Neuronal stem cell (in vitro differentiated cells): ENCODE data around the gene GJB1. TPM values are rescaled to one million over a fixed set of nuclear protein-coding genes. Genes with fewer than 3 reads are reported as not detected.

Experiments
- DNase-seq: peaks from one replicate; pipeline ENCODE4 v3.0.0-alpha.2; 2013; ENCODE audit warnings: low spot score
- H2AFZ ChIP-seq: one replicate; pipeline ENCODE4 v1.6.1; 2013; ENCODE audit warnings: mild to moderate bottlenecking, low read length, inconsistent platforms
- H2AK5ac ChIP-seq: 2 replicates; pipeline ENCODE4 v1.6.1; 2013; ENCODE audit warnings: low read depth, mild to moderate bottlenecking, inconsistent platforms, low read length, moderate library complexity, mixed read lengths
- H2BK120ac ChIP-seq: 2 replicates; pipeline ENCODE4 v1.6.1; 2013; ENCODE audit warnings: low read depth, mild to moderate bottlenecking, inconsistent platforms, low read length, moderate library complexity, mixed read lengths
- H2BK12ac ChIP-seq: one replicate; pipeline ENCODE4 v1.6.1; 2013; ENCODE audit warnings: low read length, inconsistent platforms
- H2BK15ac ChIP-seq: 2 replicates; pipeline ENCODE4 v1.6.1; 2013; ENCODE audit warnings: mild to moderate bottlenecking, low read length, inconsistent platforms, mixed read lengths
- H2BK5ac ChIP-seq: one replicate; pipeline ENCODE4 v1.6.1; 2013; ENCODE audit warnings: inconsistent platforms, mild to moderate bottlenecking, low read length, moderate library complexity
- H3K14ac ChIP-seq: one replicate; pipeline ENCODE4 v1.6.1; 2013; ENCODE audit warnings: low read length, inconsistent platforms
- H3K18ac ChIP-seq: 2 replicates; pipeline ENCODE4 v1.6.1; 2013; ENCODE audit warnings: low read length, inconsistent platforms
- H3K23ac ChIP-seq: 2 replicates; pipeline ENCODE4 v1.6.1; 2013; ENCODE audit warnings: low read depth, mild to moderate bottlenecking, mixed read lengths, low read length, inconsistent platforms; ENCODE audit not compliant: poor library complexity
- H3K27ac ChIP-seq: replicated peaks from 3 replicates; pipeline ENCODE4 v1.5.1; 2013; ENCODE audit warnings: low read length, inconsistent platforms
- H3K27me3 ChIP-seq, 3 experiments: 2 replicates each; pipeline ENCODE4 v1.6.1; 2013; ENCODE audit warnings: low read length in 3 of 3, mild to moderate bottlenecking in 2 of 3, inconsistent platforms in 1 of 3, low read depth in 1 of 3, mixed read lengths in 1 of 3, moderate library complexity in 1 of 3; ENCODE audit not compliant: control insufficient read depth in 3 of 3, insufficient read depth in 3 of 3
- H3K36me3 ChIP-seq, 2 donors: replicated peaks in 1 of 2; 2 replicates each; pipeline ENCODE4 v1.6.1; 2013; ENCODE audit warnings: low read length in 2 of 2; ENCODE audit not compliant: control insufficient read depth in 2 of 2, insufficient read depth in 2 of 2
- H3K4ac ChIP-seq: 2 replicates; pipeline ENCODE4 v1.6.1; 2013; ENCODE audit warnings: inconsistent platforms, mild to moderate bottlenecking, low read length, moderate library complexity
- H3K4me1 ChIP-seq, 2 donors: 1 replicate in 1 of 2; 2 replicates in 1 of 2; pipeline ENCODE4 v1.6.1; 2013; ENCODE audit warnings: low read length in 2 of 2, low read depth in 1 of 2; ENCODE audit not compliant: control insufficient read depth in 2 of 2, insufficient read depth in 1 of 2
- H3K4me2 ChIP-seq: one replicate; pipeline ENCODE4 v1.6.1; 2013; ENCODE audit warnings: mild to moderate bottlenecking, low read length, inconsistent platforms; ENCODE audit not compliant: insufficient read depth, poor library complexity, severe bottlenecking
- H3K4me3 ChIP-seq, 2 donors: 2 replicates each; pipeline ENCODE4 v1.5.1; 2013; ENCODE audit warnings: low read length in 2 of 2, mild to moderate bottlenecking in 2 of 2, inconsistent platforms in 1 of 2, moderate library complexity in 1 of 2
- H3K79me1 ChIP-seq: one replicate; pipeline ENCODE4 v1.6.1; 2013; ENCODE audit warnings: low read depth, mild to moderate bottlenecking, inconsistent platforms, low read length, moderate library complexity
- H3K9ac ChIP-seq: one replicate; pipeline ENCODE4 v1.6.1; 2013; ENCODE audit warnings: mild to moderate bottlenecking, low read depth, low read length, inconsistent platforms; ENCODE audit not compliant: poor library complexity
- H3K9me3 ChIP-seq, 2 donors: replicated peaks in 1 of 2; 2 replicates each; pipeline versions ENCODE3 to v1.6.1; 2013; ENCODE audit warnings: low read length in 2 of 2, mild to moderate bottlenecking in 2 of 2, inconsistent platforms in 1 of 2, low read depth in 1 of 2, mixed read lengths in 1 of 2, moderate library complexity in 1 of 2; ENCODE audit not compliant: control insufficient read depth in 2 of 2, insufficient read depth in 1 of 2
- H4K8ac ChIP-seq: one replicate; pipeline ENCODE4 v1.6.1; 2013; ENCODE audit warnings: low read depth, mild to moderate bottlenecking, inconsistent platforms, low read length, moderate library complexity
- H4K91ac ChIP-seq: one replicate; pipeline ENCODE4 v1.6.1; 2013; ENCODE audit warnings: low read length, low read depth, mild to moderate bottlenecking, inconsistent platforms; ENCODE audit not compliant: poor library complexity
- WGBS, 2 donors: extraction: QIAGEN DNeasy Blood & Tissue Kit; methylation state at CpG; one replicate each; pipeline ENCODE4 v1.1.7; 2013; ENCODE audit warnings: missing lambda C conversion rate in 2 of 2, mixed read lengths in 1 of 2; ENCODE audit not compliant: insufficient read length in 2 of 2, insufficient replicate concordance in 1 of 2; ENCODE audit errors: extremely low coverage in 2 of 2; 5-methylcytosine and 5-hydroxymethylcytosine counted together
- polyA plus RNA-seq, 2 experiments: library from polyadenylated mRNA; stranded (reverse); fragments of 200-250 nt; gene quantifications; one replicate each; pipeline ENCODE4 v1.2.3, GENCODE V29; 2013

The GJB1 gene
- 0.01 TPM for polyA plus RNA-seq (2013, experiment 1 of 2)
- polyA plus RNA-seq (2013, experiment 2 of 2) = not detected

DNA sequence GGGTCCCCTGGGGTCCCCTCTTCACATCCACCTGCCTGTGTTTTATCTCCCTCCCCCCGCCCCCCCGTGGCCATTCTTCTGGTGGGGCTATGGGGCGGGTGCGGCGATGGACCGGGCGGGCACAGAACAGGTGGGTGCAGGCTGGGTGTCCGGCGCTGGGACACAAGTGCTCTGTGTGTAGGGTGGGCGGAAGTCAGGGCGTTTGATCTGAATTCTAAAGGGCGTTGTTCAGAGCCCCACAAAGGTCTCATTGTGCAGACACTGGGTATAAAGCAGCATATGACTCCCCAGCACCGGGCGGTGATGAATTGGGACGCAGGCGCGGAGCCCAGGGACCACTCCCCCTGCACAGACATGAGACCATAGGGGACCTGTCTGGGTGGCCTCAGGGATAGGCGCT lies at the start of gene GJB1:
TSS of gene GJB1 (plus strand) at position 296 of the 400 bp plus-strand sequence. CDS start 484 bp downstream, outside the sequence.
- no CpG with 5 or more reads among the region's 18 CpGs for WGBS, 2 donors
- peak within 1 kb of the TSS; percentile 48 for H3K18ac ChIP-seq
- peak within 1 kb of the TSS; percentile 50 for H2AFZ ChIP-seq
- no peak within 1 kb of the TSS for H3K4me2 ChIP-seq
- no peak within 1 kb of the TSS for H3K4ac ChIP-seq
- no peaks in the 10 kb centered on the region for H3K36me3 ChIP-seq
- H4K8ac ChIP-seq = peak within 1 kb of the TSS; percentile 6
- H2AK5ac ChIP-seq = peak within 1 kb of the TSS; percentile 46
- no peak within 1 kb of the TSS for H2BK5ac ChIP-seq
- peak within 1 kb of the TSS; percentile 73 for H2BK12ac ChIP-seq
- H3K27me3 ChIP-seq = no peaks in the 10 kb centered on the region
- peaks cover 4 to 11% of the 10 kb centered on the region in 2 donors for H3K4me1 ChIP-seq
- no peak within 1 kb of the TSS for H3K27ac ChIP-seq
- H3K9ac ChIP-seq = no peak within 1 kb of the TSS
- H3K14ac ChIP-seq = no peak within 1 kb of the TSS
- H2BK120ac ChIP-seq = no peak within 1 kb of the TSS
- H3K79me1 ChIP-seq = no peaks in the 10 kb centered on the region
- H3K9me3 ChIP-seq = no peaks in the 10 kb centered on the region
- no peak within 1 kb of the TSS for H3K4me3 ChIP-seq
- no peak for DNase-seq
- no peak within 1 kb of the TSS for H3K23ac ChIP-seq
- H4K91ac ChIP-seq = no peak within 1 kb of the TSS
- H2BK15ac ChIP-seq = no peak within 1 kb of the TSS

- H3K4me3 ChIP-seq = no peak overlapping the region
- H3K18ac ChIP-seq = no peak overlapping the region
- no peak overlapping the region for H2AFZ ChIP-seq
- H2BK15ac ChIP-seq = no peak overlapping the region
- no peak overlapping the region for H3K27ac ChIP-seq
- H2BK12ac ChIP-seq = no peak overlapping the region
- H3K4ac ChIP-seq = no peak overlapping the region
- H3K4me2 ChIP-seq = no peak overlapping the region
- H3K36me3 ChIP-seq = peaks cover 0 to 3% of the 10 kb centered on the region in 2 donors
- no peak overlapping the region for H2AK5ac ChIP-seq
- H3K14ac ChIP-seq = no peak overlapping the region
- peaks cover 0 to 5% of the 10 kb centered on the region in 2 donors for H3K4me1 ChIP-seq
- H3K9me3 ChIP-seq = no peaks in the 10 kb centered on the region
- no peak overlapping the region for H3K9ac ChIP-seq
- no peak overlapping the region for H4K91ac ChIP-seq
- no peak for DNase-seq
- no peak overlapping the region for H4K8ac ChIP-seq
- no peak overlapping the region for H2BK5ac ChIP-seq
- WGBS, 2 donors = no CpG with 5 or more reads among the region's 2 CpGs
- no peak overlapping the region for H2BK120ac ChIP-seq
- H3K23ac ChIP-seq = no peak overlapping the region
- no peaks in the 10 kb centered on the region for H3K79me1 ChIP-seq
- no peaks in the 10 kb centered on the region for H3K27me3 ChIP-seq
Measured at GRCh38 chrX:71173440-71173839, 49.6 kb upstream of the GJB1 start.

DNA sequence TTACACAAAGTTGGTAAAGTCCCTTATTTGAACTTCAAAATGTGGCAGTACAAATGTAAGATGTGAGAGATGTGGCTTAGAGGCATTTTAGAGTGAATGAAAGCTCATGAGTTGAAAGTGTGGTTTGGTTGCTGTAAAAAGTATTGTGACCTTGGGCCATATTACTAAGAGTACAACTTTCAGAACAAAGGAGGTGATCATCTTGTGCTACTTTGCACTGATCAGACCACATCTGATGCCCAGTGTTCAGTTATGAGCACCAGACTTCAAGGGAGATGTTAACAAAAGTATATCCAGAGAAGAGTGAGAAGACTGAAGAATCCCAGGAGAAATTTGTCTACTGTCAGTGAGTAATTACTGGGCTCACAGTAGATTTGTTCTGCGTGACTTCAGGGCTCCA lies 48.2 kb upstream of the GJB1 start:
- Histone ChIP-seq H2BK12ac (no peak overlapping the region), H3K9me3 (no peaks in the 10 kb centered on the region), H4K91ac (no peak overlapping the region), H3K4me2 (no peak overlapping the region), H3K4me1 (peaks cover 0 to 5% of the 10 kb centered on the region in 2 donors), H3K4ac (no peak overlapping the region), H3K9ac (no peak overlapping the region), H3K23ac (no peak overlapping the region), H2BK120ac (no peak overlapping the region), H3K79me1 (no peaks in the 10 kb centered on the region), H2AFZ (no peak overlapping the region), H3K27ac (no peak overlapping the region), H3K18ac (no peak overlapping the region), H2BK5ac (no peak overlapping the region), H4K8ac (no peak overlapping the region), H2AK5ac (no peak overlapping the region), H3K4me3 (no peak overlapping the region), H2BK15ac (no peak overlapping the region), H3K14ac (no peak overlapping the region), H3K36me3 (peaks cover 0 to 2% of the 10 kb centered on the region in 2 donors), H3K27me3 (no peaks in the 10 kb centered on the region)
- no peak for DNase-seq
- WGBS, 2 donors = no CpG with 5 or more reads among the region's 1 CpG

DNA sequence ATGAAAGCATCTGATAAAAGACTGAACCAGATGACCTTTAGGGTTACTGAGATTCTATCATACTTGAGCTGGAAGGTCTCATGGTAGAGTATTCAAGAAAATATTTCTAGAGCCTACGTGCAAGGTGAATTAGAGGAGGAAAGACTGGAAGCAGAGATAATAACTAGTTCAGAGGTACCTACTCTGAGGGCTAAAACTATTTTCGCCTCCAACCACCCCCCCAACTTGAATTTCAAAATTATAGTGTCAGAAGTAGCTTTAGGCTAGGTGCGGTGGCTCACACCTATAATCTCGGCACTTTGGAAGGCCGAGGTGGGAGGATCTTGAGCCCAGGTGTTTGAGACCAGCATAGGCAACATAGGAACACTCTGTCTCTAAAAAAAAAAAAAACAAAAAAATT lies 47.5 kb upstream of the GJB1 start:
- no peak overlapping the region for H2AFZ ChIP-seq
- H3K4ac ChIP-seq = no peak overlapping the region
- H3K18ac ChIP-seq = no peak overlapping the region
- peaks cover 0 to 5% of the 10 kb centered on the region in 2 donors for H3K4me1 ChIP-seq
- no peaks in the 10 kb centered on the region for H3K9me3 ChIP-seq
- no peak overlapping the region for H3K9ac ChIP-seq
- no peak overlapping the region for H4K8ac ChIP-seq
- WGBS, 2 donors = no CpG with 5 or more reads among the region's 5 CpGs
- no peak overlapping the region for H3K4me3 ChIP-seq
- no peak overlapping the region for H3K27ac ChIP-seq
- H3K79me1 ChIP-seq = no peaks in the 10 kb centered on the region
- no peak overlapping the region for H2BK120ac ChIP-seq
- H2BK15ac ChIP-seq = no peak overlapping the region
- H3K36me3 ChIP-seq = no peaks in the 10 kb centered on the region
- no peak overlapping the region for H2BK5ac ChIP-seq
- H3K14ac ChIP-seq = no peak overlapping the region
- H3K23ac ChIP-seq = no peak overlapping the region
- no peak overlapping the region for H2BK12ac ChIP-seq
- DNase-seq = no peak
- no peak overlapping the region for H2AK5ac ChIP-seq
- no peak overlapping the region for H4K91ac ChIP-seq
- no peak overlapping the region for H3K4me2 ChIP-seq
- no peaks in the 10 kb centered on the region for H3K27me3 ChIP-seq
